ENCODE measurements around the gene POFUT1. TPM values are rescaled to one million over a fixed set of nuclear protein-coding genes. Genes with fewer than 3 reads are reported as not detected.

POFUT1 gene
- total RNA-seq: 10 to 100 TPM; 13.8 to 96.1 (median 49.6) TPM

DNA sequence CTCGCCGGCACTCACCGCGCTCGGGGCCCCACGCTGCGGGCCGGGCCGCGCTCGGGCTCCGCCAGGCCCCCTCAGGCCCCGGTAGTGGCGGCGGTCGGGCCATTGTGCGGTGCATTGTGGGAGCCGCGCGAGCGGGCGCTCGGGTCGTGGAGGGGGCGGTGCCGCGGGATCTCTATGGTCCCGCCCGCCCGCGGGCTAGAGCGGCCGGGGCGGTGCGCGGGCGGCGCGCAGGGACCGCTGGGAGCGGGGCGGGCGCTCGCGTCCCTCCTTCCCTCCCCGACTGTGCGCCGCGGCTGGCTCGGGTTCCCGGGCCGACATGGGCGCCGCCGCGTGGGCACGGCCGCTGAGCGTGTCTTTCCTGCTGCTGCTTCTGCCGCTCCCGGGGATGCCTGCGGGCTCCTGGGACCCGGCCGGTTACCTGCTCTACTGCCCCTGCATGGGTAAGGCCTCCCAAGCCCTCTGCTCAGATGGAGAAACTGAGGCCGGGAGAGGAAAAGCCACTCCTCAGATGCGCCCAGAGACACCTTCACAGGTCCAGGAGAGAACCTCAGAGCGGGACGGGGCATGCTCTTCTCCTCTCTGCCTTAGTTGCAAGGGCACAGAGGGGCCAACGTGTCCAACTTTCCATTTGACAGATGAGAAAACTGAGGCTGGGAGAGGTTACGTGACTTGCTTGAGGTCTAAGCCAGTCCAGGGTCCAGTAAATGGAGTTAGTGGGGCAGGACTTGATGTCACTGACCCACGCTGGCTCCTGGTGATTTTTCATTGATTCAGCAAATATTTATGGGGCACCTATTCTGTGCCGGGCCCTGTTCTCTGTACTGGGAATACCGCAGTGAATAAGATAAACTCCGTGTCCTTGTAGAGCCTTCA lies at the start of gene POFUT1, which contains the start of gene PLAGL2:
TSS of gene POFUT1 (plus strand) at position 255 of the 873 bp plus-strand sequence. CDS start at position 317, 62 bp downstream.
TSS of gene PLAGL2 (minus strand) at position 118 of the 873 bp plus-strand sequence. CDS start 5,565 bp downstream, outside the sequence.
- in situ Hi-C loops (cut with MboI; ENCODE audit: low pct_ligation_motif_present in 1 of 4, low pct_unique_long_range_greater_than_20kb in 1 of 4, low sequenced_read_pairs in 3 of 4) (no loop called here), intact Hi-C loops (cut with DNase I; ENCODE audit: low total_unique reads) (no loop called here)
- Histone ChIP-seq H3K4me3 (peak within 1 kb of the TSS; percentile 77 to 100 (median 91)), H3K36me3 (peaks cover 0 to 10% (median 0%) of the 10 kb centered on the region in 4 donors), H3K27ac (peak within 1 kb of the TSS; percentile 83 to 96 (median 92)), H3K27me3 (no peaks in the 10 kb centered on the region), H3K4me1 (peaks cover 38 to 63% (median 54%) of the 10 kb centered on the region in 4 donors), H3K9me3 (no peaks in the 10 kb centered on the region)
- WGBS, 2 donors (ENCODE audit: low coverage in 1 of 2): 1% methylated on average over 57 of the region's 74 CpGs; no CpG with 5 or more reads in 1 of the 2 donors
- DNase-seq: peak; percentile 93
- no peak for TF ChIP-seq EP300 (IDR thresholded peaks at IDR 0.05; ENCODE audit: low read depth)
- TF ChIP-seq POLR2A (IDR thresholded peaks at IDR 0.05): peak; percentile 72
- TF ChIP-seq, protein P1, sequence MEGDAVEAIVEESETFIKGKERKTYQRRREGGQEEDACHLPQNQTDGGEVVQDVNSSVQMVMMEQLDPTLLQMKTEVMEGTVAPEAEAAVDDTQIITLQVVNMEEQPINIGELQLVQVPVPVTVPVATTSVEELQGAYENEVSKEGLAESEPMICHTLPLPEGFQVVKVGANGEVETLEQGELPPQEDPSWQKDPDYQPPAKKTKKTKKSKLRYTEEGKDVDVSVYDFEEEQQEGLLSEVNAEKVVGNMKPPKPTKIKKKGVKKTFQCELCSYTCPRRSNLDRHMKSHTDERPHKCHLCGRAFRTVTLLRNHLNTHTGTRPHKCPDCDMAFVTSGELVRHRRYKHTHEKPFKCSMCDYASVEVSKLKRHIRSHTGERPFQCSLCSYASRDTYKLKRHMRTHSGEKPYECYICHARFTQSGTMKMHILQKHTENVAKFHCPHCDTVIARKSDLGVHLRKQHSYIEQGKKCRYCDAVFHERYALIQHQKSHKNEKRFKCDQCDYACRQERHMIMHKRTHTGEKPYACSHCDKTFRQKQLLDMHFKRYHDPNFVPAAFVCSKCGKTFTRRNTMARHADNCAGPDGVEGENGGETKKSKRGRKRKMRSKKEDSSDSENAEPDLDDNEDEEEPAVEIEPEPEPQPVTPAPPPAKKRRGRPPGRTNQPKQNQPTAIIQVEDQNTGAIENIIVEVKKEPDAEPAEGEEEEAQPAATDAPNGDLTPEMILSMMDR (IDR thresholded peaks at IDR 0.05): peak in 1 of 5 experiments; percentile 18
- TF ChIP-seq POLR2AphosphoS5 (IDR thresholded peaks at IDR 0.05): peak; percentile 70 to 83 (median 83)

DNA sequence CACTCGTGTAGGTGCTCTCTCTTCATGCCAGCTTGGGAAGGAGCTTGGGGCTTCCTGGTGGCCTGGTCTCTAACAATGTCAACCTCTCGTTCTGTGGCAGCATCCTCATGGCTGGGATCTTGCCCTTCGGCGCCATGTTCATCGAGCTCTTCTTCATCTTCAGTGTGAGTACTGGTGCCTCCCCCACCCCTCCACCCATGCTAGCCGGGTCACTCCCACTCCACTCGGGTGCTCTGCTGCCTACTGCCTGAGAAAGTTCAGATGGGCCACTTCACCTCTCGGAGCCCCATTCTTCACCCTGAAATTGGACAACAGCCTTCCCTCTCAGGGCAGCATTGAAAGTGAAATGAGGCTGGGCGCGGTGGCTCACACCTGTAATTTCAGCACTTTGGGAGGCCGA lies 49.3 kb upstream of the POFUT1 start:
- 95 to 100% methylated on average over 1 to 11 of the region's 11 CpGs for WGBS, 2 donors (ENCODE audit: low coverage in 1 of 2)
- in situ Hi-C loops (cut with MboI; ENCODE audit: low pct_ligation_motif_present in 1 of 4, low pct_unique_long_range_greater_than_20kb in 1 of 4, low sequenced_read_pairs in 3 of 4) (no loop called here), intact Hi-C loops (cut with DNase I; ENCODE audit: low total_unique reads) (no loop called here)
- Histone ChIP-seq H3K27ac (no peak overlapping the region), H3K36me3 (peaks cover 0 to 45% (median 19%) of the 10 kb centered on the region in 4 donors), H3K4me1 (peaks cover 0 to 13% (median 4%) of the 10 kb centered on the region in 4 donors), H3K4me3 (no peak overlapping the region), H3K27me3 (no peaks in the 10 kb centered on the region), H3K9me3 (no peaks in the 10 kb centered on the region)
- DNase-seq: no peak
- TF ChIP-seq EP300 (IDR thresholded peaks at IDR 0.05; ENCODE audit: low read depth) (no peak), POLR2A (IDR thresholded peaks at IDR 0.05) (no peak), POLR2AphosphoS5 (IDR thresholded peaks at IDR 0.05) (no peak)
- TF ChIP-seq, protein P1 (IDR thresholded peaks at IDR 0.05): no peak

DNA sequence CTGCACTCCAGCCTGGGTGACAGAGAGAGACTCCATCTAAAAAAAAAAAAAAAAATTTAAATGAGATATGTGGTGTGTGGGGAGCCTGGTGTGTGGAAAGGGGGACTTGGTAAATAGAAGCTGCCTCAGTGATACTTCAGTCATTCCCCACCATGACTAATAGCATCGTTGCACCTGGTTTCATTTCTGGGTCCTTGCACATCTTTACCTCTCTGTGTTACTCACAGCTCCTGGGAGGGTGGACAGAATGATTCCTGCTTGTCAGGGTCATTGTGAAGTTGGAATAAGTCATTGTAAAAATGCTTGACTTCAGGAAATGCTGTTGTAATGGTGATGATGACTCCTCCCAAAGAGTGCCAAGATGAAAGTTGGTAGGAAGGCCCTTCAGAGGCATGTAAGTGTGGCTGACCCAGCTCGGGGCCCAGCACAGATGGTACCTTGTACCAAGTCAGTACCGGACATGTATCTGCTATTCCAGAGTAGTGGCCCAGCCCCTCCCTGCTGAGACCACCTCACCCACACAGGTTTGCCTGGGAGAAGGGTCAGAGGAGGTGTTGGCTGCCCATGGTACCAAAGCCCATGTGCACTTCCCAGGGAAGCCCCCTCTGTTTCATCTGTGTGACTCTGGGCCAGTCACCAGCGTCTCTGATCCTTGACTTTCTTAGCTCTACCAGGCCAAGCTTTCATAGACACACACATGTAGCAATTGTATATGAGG lies 48.6 kb upstream of the POFUT1 start:
- DNase-seq: no peak
- Histone ChIP-seq H3K4me3 (no peak overlapping the region), H3K27ac (no peak overlapping the region), H3K9me3 (no peaks in the 10 kb centered on the region), H3K36me3 (peaks cover 0 to 45% (median 16%) of the 10 kb centered on the region in 4 donors), H3K27me3 (no peaks in the 10 kb centered on the region), H3K4me1 (peaks cover 0 to 13% (median 4%) of the 10 kb centered on the region in 4 donors)
- in situ Hi-C loops (cut with MboI; ENCODE audit: low pct_ligation_motif_present in 1 of 4, low pct_unique_long_range_greater_than_20kb in 1 of 4, low sequenced_read_pairs in 3 of 4): no loop called here
- TF ChIP-seq POLR2A (IDR thresholded peaks at IDR 0.05): no peak
- no peak for TF ChIP-seq POLR2AphosphoS5 (IDR thresholded peaks at IDR 0.05)
- TF ChIP-seq EP300 (IDR thresholded peaks at IDR 0.05; ENCODE audit: low read depth): no peak
- TF ChIP-seq, protein P1 (IDR thresholded peaks at IDR 0.05): no peak
- 88 to 100% methylated on average over 1 to 4 of the region's 4 CpGs for WGBS, 2 donors (ENCODE audit: low coverage in 1 of 2)
- intact Hi-C loops (cut with DNase I; ENCODE audit: low total_unique reads): no loop called here

DNA sequence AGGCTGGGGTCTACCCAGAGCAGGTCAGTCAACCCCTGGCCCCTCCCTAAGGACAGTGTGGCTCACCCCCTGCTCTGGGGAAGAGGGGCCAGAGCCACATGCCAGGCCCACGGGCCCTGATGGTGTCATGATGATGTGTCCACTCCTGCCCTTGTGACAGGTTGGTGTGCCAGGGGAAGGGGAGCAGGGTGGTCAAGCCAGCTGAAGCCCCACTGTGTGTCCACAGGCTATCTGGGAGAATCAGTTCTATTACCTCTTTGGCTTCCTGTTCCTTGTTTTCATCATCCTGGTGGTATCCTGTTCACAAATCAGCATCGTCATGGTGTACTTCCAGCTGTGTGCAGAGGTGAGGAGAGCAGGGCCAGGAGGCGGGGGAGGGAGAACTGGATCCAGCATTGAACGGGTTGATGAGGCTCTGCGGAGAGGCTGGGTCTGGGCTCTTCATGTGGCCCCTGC lies 47.9 kb upstream of the POFUT1 start:
- no peak for DNase-seq

More for the DNA sequence above, 47.9 kb upstream of the POFUT1 start:
- Histone ChIP-seq H3K4me1 (peaks cover 0 to 9% (median 2%) of the 10 kb centered on the region in 4 donors), H3K27ac (no peak overlapping the region), H3K36me3 (peaks cover 0 to 47% (median 15%) of the 10 kb centered on the region in 4 donors), H3K4me3 (no peak overlapping the region), H3K9me3 (no peaks in the 10 kb centered on the region), H3K27me3 (no peaks in the 10 kb centered on the region)
- 79% methylated on average over 5 of the region's 5 CpGs; no CpG with 5 or more reads in 1 of the 2 donors for WGBS, 2 donors (ENCODE audit: low coverage in 1 of 2)
- intact Hi-C loops (cut with DNase I; ENCODE audit: low total_unique reads) (no loop called here), in situ Hi-C loops (cut with MboI; ENCODE audit: low pct_ligation_motif_present in 1 of 4, low pct_unique_long_range_greater_than_20kb in 1 of 4, low sequenced_read_pairs in 3 of 4) (no loop called here)
- TF ChIP-seq POLR2A (IDR thresholded peaks at IDR 0.05) (no peak), EP300 (IDR thresholded peaks at IDR 0.05; ENCODE audit: low read depth) (no peak), POLR2AphosphoS5 (IDR thresholded peaks at IDR 0.05) (no peak)
- TF ChIP-seq, protein P1 (IDR thresholded peaks at IDR 0.05): no peak

All from transverse colon (tissue), 4 donors.